Activated T-cell treated with anti-CD3 and anti-CD28 coated beads for 24 hours (primary cell): ENCODE results near the gene SETD1B.

Experiments
- DNase-seq: peaks from one replicate; pipeline ENCODE4 v3.0.0-alpha.2; 2020; ENCODE audit warnings: low read depth

SETD1B gene

GRCh38 chr12:121807642-121808347 is 4.0 kb downstream of the SETD1B start:
- no peak for DNase-seq

GRCh38 chr12:121808623-121809022 is 4.8 kb downstream of the SETD1B start:
- DNase-seq, result no peak

- no peak for DNase-seq
Measured at GRCh38 chr12:121809712-121810116, 5.9 kb downstream of the SETD1B start.

DNA sequence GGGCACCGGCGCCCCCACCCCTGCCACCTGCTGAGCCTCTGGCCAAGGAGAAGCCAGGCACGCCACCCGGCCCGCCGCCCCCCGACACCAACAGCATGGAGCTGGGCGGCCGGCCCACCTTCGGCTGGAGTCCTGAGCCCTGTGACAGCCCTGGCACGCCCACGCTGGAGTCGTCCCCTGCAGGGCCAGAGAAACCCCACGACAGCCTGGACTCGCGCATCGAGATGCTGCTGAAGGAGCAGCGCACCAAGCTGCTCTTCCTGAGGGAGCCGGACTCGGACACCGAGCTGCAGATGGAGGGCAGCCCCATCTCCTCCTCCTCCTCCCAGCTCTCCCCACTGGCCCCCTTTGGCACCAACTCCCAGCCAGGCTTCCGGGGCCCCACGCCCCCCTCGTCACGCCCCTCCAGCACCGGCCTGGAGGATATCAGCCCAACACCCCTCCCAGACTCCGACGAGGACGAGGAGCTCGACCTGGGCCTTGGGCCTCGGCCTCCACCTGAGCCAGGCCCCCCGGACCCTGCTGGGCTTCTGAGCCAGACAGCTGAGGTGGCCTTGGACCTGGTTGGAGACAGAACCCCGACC is 6.5 kb downstream of the SETD1B start:
- DNase-seq, result no peak

GRCh38 chr12:121810833-121811433 is 7.1 kb downstream of the SETD1B start:
- DNase-seq, result no peak

- peak; percentile 58 for DNase-seq
Measured at GRCh38 chr12:121811434-121812319, 7.9 kb downstream of the SETD1B start.

- DNase-seq, result no peak
Measured at GRCh38 chr12:121812320-121812871, 8.6 kb downstream of the SETD1B start.

DNA sequence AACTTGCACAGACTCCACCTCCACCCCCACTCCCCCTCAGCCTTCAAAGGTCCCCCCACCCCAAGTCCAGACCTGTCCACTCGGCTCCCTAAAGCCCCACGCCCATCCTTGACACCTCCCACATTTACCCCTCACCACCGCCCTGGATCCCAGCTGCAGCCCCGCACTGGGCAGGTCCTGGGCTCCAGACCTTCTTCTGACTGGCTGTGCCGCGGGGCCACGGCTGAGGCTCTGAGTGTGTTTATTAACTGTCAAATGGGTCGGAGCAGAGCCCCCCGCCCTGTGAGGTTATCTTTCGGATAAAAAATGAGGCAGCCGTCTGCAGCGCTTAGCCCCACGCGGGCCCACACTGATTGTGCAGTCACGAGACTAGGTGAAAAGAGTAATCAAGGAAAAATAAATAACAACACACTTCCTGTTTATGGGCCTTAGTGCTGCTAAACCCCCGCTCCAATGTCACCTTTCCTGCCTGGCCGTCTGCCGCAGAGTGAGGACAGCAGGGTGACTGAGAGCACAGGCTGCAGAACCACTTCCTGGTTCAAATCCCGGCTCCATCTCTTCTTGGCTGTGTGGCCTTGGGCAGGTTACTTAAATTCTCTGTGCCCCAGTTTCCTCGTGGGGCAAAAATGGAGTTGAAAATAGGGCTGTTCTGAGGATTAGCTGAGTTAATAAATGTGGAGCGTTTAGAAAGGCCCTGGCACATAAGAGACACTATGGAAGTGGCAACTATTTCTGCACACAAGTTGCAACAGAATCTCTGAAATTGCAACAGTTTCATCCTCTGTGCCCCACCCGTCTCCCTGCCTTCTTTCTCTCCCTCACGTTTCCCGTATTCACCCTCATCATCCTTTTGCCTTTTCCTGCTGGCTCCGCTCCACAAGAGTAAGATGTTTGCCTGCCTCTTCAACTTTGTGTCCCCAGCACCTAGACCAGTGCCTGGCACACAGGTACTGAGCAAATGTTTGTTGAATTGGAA is 9.4 kb downstream of the SETD1B start:
- DNase-seq, result no peak

DNA sequence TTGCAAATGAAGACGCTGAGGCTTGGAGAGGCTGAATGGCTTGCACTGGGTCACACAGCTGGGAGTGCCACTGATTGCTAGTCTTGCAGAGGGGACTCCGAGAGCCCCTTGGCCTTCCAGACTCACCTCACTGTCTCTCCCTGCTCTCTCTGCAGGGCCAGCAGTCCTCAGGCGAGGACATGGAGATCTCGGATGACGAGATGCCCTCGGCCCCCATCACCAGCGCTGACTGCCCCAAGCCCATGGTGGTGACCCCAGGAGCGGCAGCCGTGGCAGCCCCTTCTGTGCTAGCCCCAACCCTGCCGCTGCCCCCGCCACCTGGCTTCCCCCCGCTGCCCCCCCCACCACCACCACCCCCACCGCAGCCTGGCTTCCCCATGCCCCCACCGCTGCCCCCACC is 10.1 kb downstream of the SETD1B start:
- DNase-seq, result no peak

GRCh38 chr12:121814429-121815119 is 10.8 kb downstream of the SETD1B start:
- no peak for DNase-seq

- no peak for DNase-seq
Measured at GRCh38 chr12:121815263-121815662, 11.5 kb downstream of the SETD1B start.

GRCh38 chr12:121816925-121817647 is 13.3 kb downstream of the SETD1B start:
- no peak for DNase-seq

DNA sequence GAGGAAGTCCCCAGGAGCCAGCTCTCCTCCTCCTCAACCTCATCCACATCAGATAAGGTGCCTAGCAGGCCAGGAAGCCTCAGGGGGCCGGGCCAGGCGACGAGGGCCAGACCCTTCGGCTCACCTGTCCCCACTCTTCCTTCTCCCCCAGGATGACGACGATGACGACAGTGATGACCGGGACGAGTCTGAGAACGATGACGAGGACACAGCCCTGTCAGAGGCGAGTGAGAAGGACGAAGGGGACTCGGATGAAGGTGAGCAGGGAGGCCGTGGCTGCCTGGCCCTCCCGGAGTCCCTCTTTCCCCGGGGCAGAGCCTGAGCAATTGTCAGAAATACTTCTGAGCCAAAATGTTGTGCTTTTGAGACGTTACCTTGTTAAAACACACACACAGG is 13.8 kb downstream of the SETD1B start:
- DNase-seq, result no peak

GRCh38 chr12:121819212-121819949 is 15.6 kb downstream of the SETD1B start:
- no peak for DNase-seq

DNA sequence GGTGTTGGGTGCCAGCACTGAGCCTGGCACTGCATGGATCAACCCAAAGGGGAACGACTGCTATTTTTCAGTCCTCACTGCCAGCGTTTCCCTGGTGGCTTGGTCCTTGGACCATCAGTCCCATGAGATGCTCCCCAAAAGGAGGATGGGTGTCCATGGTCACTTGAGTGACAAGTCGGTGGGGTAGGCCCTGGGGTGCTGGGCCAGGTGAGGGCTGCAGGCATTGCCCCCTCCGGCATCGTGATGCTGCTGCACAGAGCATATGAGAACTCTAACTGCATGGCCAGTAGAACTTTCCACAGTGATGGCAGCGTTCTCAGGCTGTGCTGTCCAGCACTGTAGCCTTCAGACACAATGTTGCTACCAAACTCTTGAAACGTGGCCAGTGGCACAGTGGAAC is 16.2 kb downstream of the SETD1B start:
- no peak for DNase-seq

DNA sequence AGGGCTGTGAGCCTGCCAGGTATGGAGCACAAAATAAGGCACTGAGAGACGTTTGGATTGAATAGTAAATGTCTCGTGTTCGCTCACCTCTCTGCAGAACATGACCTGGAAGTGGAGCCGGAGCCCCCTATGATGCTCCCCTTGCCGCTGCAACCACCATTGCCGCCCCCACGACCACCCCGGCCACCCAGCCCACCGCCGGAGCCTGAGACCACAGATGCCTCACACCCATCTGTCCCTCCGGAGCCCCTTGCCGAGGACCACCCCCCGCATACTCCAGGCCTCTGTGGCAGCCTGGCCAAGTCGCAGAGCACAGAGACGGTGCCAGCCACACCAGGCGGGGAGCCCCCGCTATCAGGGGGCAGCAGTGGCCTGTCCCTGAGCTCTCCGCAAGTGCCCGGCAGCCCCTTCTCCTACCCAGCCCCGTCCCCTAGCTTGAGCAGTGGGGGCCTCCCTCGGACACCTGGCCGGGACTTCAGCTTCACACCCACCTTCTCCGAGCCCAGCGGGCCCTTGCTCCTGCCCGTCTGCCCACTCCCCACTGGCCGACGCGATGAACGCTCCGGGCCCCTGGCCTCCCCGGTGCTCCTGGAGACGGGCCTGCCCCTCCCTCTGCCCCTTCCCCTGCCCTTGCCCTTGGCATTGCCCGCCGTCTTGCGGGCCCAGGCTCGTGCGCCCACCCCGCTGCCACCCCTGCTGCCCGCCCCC is 18.7 kb downstream of the SETD1B start:
- no peak for DNase-seq

- DNase-seq, result no peak
Measured at GRCh38 chr12:121823101-121823726, 19.4 kb downstream of the SETD1B start.

- no peak for DNase-seq
Measured at GRCh38 chr12:121823727-121824115, 19.9 kb downstream of the SETD1B start.
